Calu3 (cell line): Measurements from ENCODE around the gene CNTNAP2. TPM values are rescaled to one million over a fixed set of nuclear protein-coding genes. Genes with fewer than 3 reads are reported as not detected.

ENCODE experiments used
- BruUV-seq: library from RNA; stranded (reverse); fragments of 400-500 nt; replicated peaks from 2 replicates; lab custom pipeline; 2021; lab: Mats Ljungman, UMichigan
- CTCF ChIA-PET: fragments of 300-600 bp; sonication (Branson Sonifier 250); formaldehyde crosslinking; loops from one replicate; lab custom pipeline; 2022; ENCODE audit warnings: antibody characterized with exemption; lab: Charles Lee
- DNase-seq: peaks from one replicate; pipeline ENCODE4 v3.0.0; 2022
- H3K27ac Mint-ChIP-seq: one replicate; pipeline ENCODE4 v1.8.0; 2022; ENCODE audit warnings: mixed read lengths; ENCODE audit not compliant: unreplicated experiment
- H3K27me3 Mint-ChIP-seq: one replicate; pipeline ENCODE4 v1.8.0; 2022; ENCODE audit warnings: mixed read lengths; ENCODE audit not compliant: unreplicated experiment
- H3K36me3 Mint-ChIP-seq: one replicate; pipeline ENCODE4 v1.8.0; 2022; ENCODE audit warnings: mild to moderate bottlenecking, moderate library complexity, mixed read lengths; ENCODE audit not compliant: insufficient read depth, unreplicated experiment
- H3K4me1 Mint-ChIP-seq: one replicate; pipeline ENCODE4 v1.8.0; 2022; ENCODE audit warnings: mild to moderate bottlenecking, low read depth, mixed read lengths; ENCODE audit not compliant: unreplicated experiment
- H3K4me3 Mint-ChIP-seq: one replicate; pipeline ENCODE4 v1.8.0; 2022; ENCODE audit warnings: mild to moderate bottlenecking, low read depth, moderate library complexity, mixed read lengths; ENCODE audit not compliant: unreplicated experiment
- H3K9me3 Mint-ChIP-seq: one replicate; pipeline ENCODE4 v1.8.0; 2022; ENCODE audit warnings: low read depth, mixed read lengths; ENCODE audit not compliant: unreplicated experiment
- intact Hi-C: fragments of 100-400 bp; cut with micrococcal nuclease; formaldehyde crosslinking; loops from one replicate; pipeline ENCODE4 v1.10.0; 2022; ENCODE audit not compliant: unreplicated experiment
- total RNA-seq: library from RNA; stranded (reverse); gene quantifications from 2 replicates; pipeline ENCODE4 v1.2.3, GENCODE V29; 2022
- TF ChIP-seq, protein P1 (sequence below): fragments of 200-600 bp; IDR thresholded peaks from one replicate; pipeline ENCODE4 v1.8.0; 2022; ENCODE audit warnings: antibody characterized with exemption; ENCODE audit not compliant: unreplicated experiment

CNTNAP2 gene
- total RNA-seq, 1 experiment from 2014 or later: 1.1 TPM

GRCh38 chr7:148367731-148368475 is 2251.3 kb downstream of the CNTNAP2 start:
- Mint-ChIP-seq H3K27me3 (peaks cover 12% of the 10 kb centered on the region), H3K4me1 (no peaks in the 10 kb centered on the region), H3K4me3 (no peak overlapping the region), H3K27ac (no peak overlapping the region), H3K9me3 (peaks cover 3% of the 10 kb centered on the region), H3K36me3 (no peaks in the 10 kb centered on the region)
- TF ChIP-seq, protein P1, sequence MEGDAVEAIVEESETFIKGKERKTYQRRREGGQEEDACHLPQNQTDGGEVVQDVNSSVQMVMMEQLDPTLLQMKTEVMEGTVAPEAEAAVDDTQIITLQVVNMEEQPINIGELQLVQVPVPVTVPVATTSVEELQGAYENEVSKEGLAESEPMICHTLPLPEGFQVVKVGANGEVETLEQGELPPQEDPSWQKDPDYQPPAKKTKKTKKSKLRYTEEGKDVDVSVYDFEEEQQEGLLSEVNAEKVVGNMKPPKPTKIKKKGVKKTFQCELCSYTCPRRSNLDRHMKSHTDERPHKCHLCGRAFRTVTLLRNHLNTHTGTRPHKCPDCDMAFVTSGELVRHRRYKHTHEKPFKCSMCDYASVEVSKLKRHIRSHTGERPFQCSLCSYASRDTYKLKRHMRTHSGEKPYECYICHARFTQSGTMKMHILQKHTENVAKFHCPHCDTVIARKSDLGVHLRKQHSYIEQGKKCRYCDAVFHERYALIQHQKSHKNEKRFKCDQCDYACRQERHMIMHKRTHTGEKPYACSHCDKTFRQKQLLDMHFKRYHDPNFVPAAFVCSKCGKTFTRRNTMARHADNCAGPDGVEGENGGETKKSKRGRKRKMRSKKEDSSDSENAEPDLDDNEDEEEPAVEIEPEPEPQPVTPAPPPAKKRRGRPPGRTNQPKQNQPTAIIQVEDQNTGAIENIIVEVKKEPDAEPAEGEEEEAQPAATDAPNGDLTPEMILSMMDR: no peak
- CTCF ChIA-PET: no interaction called here
- intact Hi-C loops: no loop called here
- BruUV-seq: no TSS peak
- DNase-seq: no peak

GRCh38 chr7:148368562-148368961 is 2252.0 kb downstream of the CNTNAP2 start:
- intact Hi-C loops: no loop called here
- TF ChIP-seq, protein P1: no peak
- DNase-seq: no peak
- Mint-ChIP-seq H3K4me1 (no peaks in the 10 kb centered on the region), H3K9me3 (peaks cover 3% of the 10 kb centered on the region), H3K27me3 (peaks cover 12% of the 10 kb centered on the region), H3K4me3 (no peak overlapping the region), H3K36me3 (no peaks in the 10 kb centered on the region), H3K27ac (no peak overlapping the region)
- CTCF ChIA-PET: no interaction called here
- no TSS peak for BruUV-seq

DNA sequence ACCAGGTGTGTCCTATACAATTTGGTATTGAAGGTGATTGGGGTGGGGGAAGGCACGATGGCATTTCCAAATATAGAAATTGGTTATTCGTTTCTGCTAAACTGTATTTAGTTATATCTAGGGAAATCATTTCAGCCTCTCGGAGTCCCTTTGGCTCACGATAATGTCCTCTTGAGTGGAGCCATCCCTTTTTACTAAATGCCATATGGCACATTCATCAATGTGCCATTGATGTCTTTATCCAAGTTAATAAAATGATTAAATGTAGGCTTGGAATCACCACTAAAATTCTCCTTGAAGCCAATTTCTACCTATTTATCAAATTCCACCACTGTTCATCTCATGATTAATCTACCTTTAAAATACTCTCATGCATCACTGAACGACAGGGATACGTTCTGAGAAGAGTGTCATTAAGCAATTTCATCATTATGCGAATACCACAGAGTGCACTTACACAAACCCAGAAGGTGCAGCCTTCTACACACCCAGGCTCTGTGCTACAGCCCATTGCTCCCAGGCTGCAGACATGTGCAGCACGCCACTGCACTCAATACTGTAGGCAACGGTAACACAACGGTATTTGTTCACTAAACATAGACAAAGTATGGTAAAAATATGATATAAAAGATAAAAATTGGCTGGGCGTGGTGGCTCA is 2254.8 kb downstream of the CNTNAP2 start:
- Mint-ChIP-seq H3K4me1 (no peaks in the 10 kb centered on the region), H3K36me3 (no peaks in the 10 kb centered on the region), H3K4me3 (no peak overlapping the region), H3K27me3 (peaks cover 12% of the 10 kb centered on the region), H3K27ac (no peak overlapping the region), H3K9me3 (no peaks in the 10 kb centered on the region)
- BruUV-seq: no TSS peak
- DNase-seq: no peak
- intact Hi-C loops: no loop called here
- CTCF ChIA-PET: no interaction called here
- TF ChIP-seq, protein P1: no peak

GRCh38 chr7:148374396-148375259 is 2258.0 kb downstream of the CNTNAP2 start:
- Mint-ChIP-seq H3K4me3 (no peak overlapping the region), H3K27me3 (peaks cover 12% of the 10 kb centered on the region), H3K36me3 (no peaks in the 10 kb centered on the region), H3K27ac (no peak overlapping the region), H3K9me3 (no peaks in the 10 kb centered on the region), H3K4me1 (no peaks in the 10 kb centered on the region)
- intact Hi-C loops: no loop called here
- DNase-seq: no peak
- CTCF ChIA-PET: no interaction called here
- TF ChIP-seq, protein P1: no peak
- BruUV-seq: no TSS peak
